Suppressor macrophage (primary cell): ENCODE data around the gene APEX1.
A peak's percentile ranks its signal among the peaks of the same experiment; 100 is the strongest.
"Not testable (repeated sequence)": the region's sequence is repeated elsewhere in the genome, so short reads cannot be mapped to it uniquely, and the experiment has no call there.

Experiments used
- DNase-seq, 4 experiments: peaks; one replicate each; pipeline ENCODE4 v3.0.0-alpha.2; 2020 to 2022

The APEX1 gene

GRCh38 chr14:20435582-20436362, 19.3 kb upstream of the APEX1 start, which contains the start of gene KLHL33:
KLHL33 (minus strand) TSS chr14:20436166; CDS start chr14:20435811, 355 bp downstream.
- DNase-seq, result no peak

DNA sequence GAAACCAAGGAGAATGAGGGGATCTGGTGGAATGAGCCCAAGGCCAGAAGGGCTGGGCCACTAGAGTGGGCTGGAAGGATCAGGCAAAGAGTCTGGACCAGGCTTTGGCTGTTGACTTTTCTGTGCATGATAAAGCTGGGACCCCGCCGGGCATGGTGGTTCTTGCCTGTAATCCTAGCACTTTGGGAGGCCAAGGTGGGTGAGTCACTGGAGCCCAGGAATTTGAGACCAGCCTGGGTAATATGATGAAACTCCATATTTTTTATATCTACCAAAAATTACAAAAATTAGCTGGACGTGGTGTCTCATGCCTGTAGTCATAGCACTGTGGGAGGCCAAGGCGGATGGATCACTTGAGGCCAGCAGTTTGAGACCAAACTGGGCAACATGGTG, 18.7 kb upstream of the APEX1 start:
- DNase-seq, result no peak

GRCh38 chr14:20438664-20439063, 16.4 kb upstream of the APEX1 start:
- DNase-seq, result peak in 2 of 4 experiments; percentile 26 to 32

- no peak for DNase-seq
Measured at GRCh38 chr14:20440465-20440864, 14.6 kb upstream of the APEX1 start.

- DNase-seq, result peak; percentile 24 to 51 (median 49)
Measured at GRCh38 chr14:20440882-20441281, 14.1 kb upstream of the APEX1 start.

GRCh38 chr14:20441461-20441860, 13.6 kb upstream of the APEX1 start:
- peak in 3 of 4 experiments; percentile 40 to 64 (median 46) for DNase-seq

DNA sequence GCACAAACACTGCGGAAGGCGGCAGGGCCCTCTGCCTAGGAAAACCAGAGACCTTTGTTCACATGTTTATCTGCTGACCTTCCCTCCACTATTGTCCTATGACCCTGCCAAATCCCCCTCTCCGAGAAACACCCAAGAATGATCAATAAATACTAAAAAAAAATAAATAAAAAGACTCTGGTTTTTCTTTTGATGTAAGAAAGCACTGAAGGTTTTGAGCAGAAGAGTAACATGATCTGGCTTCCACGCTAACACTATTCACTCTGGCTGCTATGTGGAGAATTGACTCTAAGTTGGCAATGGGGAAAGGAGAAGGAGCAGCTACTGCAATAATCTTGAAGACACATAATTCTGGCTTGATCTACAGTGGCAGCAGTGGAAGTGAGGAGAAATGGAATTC, 11.4 kb upstream of the APEX1 start:
- not testable (repeated sequence) for DNase-seq

DNA sequence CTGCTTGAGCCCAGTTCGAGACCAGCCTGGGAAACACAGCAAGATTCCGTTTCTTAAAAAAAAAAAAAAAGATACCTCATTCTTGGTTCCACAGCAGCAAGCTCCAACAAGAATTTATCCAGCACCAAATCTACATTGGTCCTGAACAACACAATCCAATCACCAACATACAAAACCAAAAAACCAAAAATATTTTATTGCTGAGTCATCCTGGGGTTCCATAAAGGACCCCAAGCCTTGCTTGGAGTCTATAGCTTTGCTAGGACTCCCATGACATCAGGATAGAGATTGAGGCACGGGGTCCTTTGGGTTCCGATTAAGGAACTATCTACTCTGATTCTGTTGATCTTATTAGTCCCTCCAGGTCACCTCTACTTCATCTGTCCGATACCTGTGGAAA, 8.1 kb upstream of the APEX1 start:
- no peak for DNase-seq

- not testable (repeated sequence) for DNase-seq
Measured at GRCh38 chr14:20452831-20453230, 2.2 kb upstream of the APEX1 start.

DNA sequence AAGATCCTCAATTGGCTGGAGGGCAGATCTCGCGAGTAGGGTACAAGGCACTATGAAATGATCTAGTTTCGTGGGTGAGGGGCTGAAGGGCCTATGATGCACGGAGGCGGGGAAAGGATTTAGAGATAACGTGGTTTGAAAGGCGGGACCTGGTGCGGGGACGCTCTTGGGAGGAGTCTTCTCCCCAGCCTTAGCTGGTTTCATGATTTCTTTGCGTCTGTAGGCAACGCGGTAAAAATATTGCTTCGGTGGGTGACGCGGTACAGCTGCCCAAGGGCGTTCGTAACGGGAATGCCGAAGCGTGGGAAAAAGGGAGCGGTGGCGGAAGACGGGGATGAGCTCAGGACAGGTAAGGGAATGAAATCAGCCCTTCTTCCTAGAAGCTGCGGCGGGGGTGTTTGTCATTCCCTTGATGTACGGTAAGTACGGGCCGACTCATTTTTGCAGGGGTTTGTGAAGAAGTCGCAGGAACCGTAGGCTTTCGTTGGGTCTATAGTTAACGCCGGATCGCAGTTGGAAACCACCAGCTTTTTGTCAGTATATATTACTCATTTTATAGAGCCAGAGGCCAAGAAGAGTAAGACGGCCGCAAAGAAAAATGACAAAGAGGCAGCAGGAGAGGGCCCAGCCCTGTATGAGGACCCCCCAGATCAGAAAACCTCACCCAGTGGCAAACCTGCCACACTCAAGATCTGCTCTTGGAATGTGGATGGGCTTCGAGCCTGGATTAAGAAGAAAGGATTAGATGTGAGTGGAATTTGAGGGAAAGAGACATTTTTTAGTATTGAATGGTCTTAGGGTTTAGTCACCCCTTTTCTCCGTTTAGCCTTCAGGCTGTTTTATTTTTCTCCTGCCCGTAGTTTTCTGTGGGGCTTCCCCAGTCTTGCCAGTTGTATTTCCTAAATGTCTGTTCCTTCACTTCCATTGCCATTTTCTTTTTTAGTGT, 602 bp downstream of the APEX1 start:
- DNase-seq, result peak; percentile 81 to 90 (median 88)

DNA sequence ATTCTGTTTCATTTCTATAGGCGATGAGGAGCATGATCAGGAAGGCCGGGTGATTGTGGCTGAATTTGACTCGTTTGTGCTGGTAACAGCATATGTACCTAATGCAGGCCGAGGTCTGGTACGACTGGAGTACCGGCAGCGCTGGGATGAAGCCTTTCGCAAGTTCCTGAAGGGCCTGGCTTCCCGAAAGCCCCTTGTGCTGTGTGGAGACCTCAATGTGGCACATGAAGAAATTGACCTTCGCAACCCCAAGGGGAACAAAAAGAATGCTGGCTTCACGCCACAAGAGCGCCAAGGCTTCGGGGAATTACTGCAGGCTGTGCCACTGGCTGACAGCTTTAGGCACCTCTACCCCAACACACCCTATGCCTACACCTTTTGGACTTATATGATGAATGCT, 1.9 kb downstream of the APEX1 start:
- DNase-seq, result peak; percentile 24 to 64 (median 56)

DNA sequence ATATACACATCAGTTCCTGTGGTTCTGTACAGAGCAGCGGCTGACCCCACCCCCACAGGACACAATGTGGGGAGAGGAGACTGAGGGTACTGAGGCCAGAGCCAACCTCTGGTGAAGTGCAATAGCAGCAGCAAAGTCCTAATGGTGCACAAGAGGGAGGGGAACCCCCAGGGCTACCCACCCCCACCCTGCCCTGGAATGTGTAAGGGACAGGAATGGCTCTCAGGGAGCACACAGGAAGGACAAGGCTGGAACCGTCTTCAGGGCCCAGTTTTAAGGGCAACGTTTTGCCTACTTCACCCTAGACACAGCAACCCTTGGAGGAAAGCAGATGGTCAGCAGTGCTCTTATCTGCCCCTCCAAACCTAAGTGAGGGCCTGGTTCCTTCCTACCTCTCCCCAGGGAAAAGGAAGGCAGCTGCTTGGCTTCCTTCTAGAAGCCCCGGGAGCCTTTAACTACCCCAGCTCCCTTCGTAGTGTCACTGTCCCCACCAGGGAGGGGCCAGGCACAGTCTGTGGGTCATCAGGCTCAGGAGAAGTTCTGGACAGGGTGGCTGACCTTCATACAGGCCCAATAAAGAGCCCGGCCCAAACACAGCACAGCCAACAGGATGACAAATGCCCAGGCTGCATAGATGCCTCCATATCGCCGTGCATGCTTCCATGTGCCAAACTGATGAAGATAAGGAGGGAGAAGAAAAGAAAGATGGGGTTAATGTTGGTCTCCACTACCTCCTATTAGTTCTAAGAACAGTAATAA, 3.2 kb downstream of the APEX1 start:
- no peak for DNase-seq

DNA sequence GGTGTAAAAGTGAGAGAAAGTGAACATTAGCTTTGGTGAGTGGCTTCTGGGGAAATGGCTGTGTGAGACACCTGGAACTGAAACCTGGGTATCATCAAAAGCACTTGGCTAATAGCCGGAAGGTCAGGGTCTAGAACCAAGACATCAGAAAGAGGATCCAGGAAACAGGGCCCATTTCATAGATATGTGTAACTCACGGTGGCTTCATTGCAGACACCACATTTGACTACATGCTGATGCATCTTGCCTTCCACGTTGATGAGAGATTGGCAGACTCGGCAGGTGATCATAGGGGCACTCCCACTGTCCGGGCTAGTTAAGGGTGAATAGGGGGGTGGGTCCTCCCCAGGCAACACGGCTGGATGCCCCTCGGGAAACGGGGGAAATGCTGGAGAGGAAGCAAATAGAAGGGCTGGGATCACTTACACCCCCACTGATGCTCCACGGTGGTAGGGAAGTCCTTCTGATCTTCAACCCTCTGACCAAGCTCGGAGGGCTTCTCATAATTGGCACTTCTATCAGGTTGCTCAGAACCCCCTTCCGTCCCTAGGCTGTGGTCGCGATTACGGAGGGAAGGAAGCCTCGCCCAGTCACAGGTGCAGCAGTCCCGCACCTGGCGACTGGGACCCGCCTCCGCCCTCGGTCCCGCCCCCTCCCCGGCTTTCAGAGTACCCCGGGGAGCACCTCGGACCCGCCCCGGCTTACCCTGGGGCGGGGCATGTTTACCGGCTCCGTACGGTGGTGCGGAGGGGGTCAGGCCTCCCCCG, 5.6 kb downstream of the APEX1 start:
- DNase-seq, result peak in 1 of 4 experiments; percentile 33

- peak; percentile 99 to 100 (median 99) for DNase-seq
Measured at GRCh38 chr14:20461225-20462141, 6.5 kb downstream of the APEX1 start, which contains the start of gene PIP4P1. PIP4P1 (minus strand) TSS chr14:20461434; CDS start chr14:20461325, 109 bp downstream.

- peak in 2 of 4 experiments; percentile 19 to 56 for DNase-seq
Measured at GRCh38 chr14:20468764-20469241, 13.8 kb downstream of the APEX1 start.

DNA sequence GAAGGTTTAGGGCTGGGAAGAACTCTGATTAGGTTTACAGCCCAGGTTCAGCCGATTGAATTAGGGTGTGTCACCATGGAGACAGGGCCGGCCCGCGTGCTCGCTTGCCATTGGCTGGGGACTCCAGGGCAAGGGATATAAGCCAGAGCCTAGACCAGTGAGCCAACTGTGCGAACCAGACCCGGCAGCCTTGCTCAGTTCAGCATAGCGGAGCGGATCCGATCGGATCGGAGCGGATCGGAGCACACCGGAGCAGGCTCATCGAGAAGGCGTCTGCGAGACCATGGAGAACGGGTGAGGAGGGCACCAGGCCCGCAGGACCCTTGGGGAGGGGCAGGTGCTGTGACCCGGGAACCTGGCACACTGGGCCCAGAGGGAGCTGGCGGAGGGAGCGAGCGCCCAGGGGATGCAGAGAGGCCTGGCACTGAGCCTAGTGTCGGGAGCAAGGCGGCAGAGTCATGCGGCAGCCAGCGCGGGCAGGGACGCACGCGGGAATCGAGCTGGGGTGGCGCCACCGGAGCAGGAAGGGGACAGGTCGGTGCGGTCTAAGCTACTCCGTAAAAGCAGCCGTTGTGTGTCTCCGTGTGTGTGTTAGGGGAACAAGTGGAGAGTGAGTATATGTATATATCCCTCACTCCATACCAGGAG, 14.3 kb downstream of the APEX1 start, which contains the start of gene PNP:
PNP (plus strand) TSS at position 165 of the 648 bp plus-strand sequence; CDS start at position 284, 119 bp downstream.
- DNase-seq, result peak; percentile 90 to 93 (median 93)

DNA sequence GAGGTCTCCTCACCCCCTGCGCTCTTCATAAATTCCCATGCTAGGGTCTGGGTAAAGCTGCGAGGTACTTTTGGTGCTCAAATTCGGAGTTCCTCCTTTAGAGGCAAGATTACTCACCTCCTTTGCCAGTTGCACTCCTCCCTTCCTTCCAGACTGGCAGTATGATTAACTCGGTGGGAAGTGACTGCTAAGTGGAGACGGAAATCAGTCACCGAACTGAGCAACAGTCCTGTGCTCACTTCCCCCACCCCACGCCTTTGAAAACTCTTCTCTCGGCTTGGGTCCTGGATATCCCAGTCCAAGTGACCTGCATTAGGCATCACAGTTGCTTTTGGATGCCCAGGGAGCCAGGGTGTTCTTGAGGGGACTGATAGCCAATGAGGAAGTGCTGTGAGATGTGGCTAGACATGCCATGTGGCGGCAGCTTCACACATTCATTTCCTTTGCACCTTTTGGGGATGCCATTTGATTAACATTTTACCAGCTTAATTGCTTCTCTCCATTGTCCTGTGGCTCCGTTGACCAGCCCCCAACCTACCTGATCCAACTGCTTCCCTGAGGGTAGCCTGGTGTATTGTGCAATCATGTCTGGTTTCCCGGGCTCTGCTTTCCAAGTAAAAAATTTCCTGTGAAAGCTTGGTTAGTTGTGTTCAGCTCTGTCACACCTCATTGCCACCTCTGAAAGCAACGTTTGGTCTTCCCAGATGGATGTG, 15.0 kb downstream of the APEX1 start:
- peak; percentile 82 to 95 (median 86) for DNase-seq

DNA sequence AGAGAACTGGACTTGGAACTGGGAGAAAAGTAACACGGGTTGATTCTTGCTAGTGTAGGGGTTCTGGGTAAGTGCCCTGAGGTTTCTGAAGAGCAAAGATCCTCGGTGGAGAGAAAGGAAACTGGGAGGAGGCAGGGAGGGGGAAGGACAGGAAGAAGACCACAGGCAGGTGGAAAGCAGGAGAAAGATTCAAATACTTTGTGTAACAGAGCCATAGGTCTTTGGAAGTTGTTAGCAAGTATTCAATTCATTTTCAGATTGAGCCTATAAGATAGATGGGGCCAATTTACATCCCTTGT, 15.5 kb downstream of the APEX1 start:
- DNase-seq, result peak in 1 of 4 experiments; percentile 12

DNA sequence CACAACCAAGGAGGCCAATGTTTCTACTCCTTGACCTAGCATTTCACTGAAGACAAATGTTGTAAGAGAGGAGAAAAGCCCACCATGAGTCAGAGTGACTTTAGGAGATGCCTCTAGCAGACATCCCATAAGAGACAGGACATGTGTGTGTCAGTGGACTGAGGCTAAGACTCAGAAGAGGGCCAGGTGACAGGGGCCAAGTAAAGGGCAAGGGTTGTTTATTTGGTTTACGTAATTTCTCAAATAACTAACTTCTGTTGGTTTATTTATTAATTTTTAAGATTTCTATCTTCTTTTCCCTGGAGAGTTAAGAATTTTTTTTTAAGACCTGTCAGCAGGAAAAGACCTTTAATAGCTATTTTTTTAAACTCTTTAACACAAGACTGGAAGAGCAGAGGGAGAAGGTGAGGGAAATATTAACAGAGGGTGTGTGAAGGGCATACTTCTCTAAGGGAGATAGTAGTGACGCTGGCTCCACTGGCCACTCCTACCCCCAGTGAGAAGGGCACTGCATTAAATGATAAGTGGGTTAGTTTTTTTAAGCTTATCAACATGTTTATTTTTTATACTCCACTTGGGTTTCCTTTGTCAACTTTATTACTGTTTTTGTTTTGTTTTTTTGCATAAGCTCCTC, 17.6 kb downstream of the APEX1 start:
- no peak for DNase-seq
